ENCODE measurements around the gene KLHL29. TPM values are rescaled to one million over a fixed set of nuclear protein-coding genes. Genes with fewer than 3 reads are reported as not detected.

Gene KLHL29
- total RNA-seq, 2 experiments from 2014 or later: 4.1 to 4.4 TPM

- no peak for ATAC-seq
- no peaks in the 10 kb centered on the region for H3K27me3 Mint-ChIP-seq (ENCODE audit: low read depth)
- POLR2A ChIA-PET: no interaction called here
These were observed 309.4 kb downstream of the KLHL29 start for GRCh38 chr2:23694058-23695045.

GRCh38 chr2:23695214-23695889 is 310.4 kb downstream of the KLHL29 start:
- H3K4me1 Mint-ChIP-seq (ENCODE audit: low read depth): no peaks in the 10 kb centered on the region
- H3K36me3 Mint-ChIP-seq (ENCODE audit: low read depth): no peaks in the 10 kb centered on the region
- POLR2A ChIA-PET: no interaction called here
- H3K27ac Mint-ChIP-seq: no peak overlapping the region
- ATAC-seq (no peak), DNase-seq (no peak)
- H3K27me3 Mint-ChIP-seq (ENCODE audit: low read depth): no peaks in the 10 kb centered on the region
- no peak overlapping the region for H3K4me3 Mint-ChIP-seq
- CTCF ChIA-PET: no interaction called here
- no peaks in the 10 kb centered on the region for H3K9me3 Mint-ChIP-seq (ENCODE audit: insufficient read depth)

More at GRCh38 chr2:23694058-23695045, 309.4 kb downstream of the KLHL29 start:
- Mint-ChIP-seq H3K4me3 (no peak overlapping the region), H3K9me3 (ENCODE audit: insufficient read depth) (no peaks in the 10 kb centered on the region), H3K36me3 (ENCODE audit: low read depth) (no peaks in the 10 kb centered on the region), H3K27ac (no peak overlapping the region), H3K4me1 (ENCODE audit: low read depth) (no peaks in the 10 kb centered on the region)
- CTCF ChIA-PET: no interaction called here
- no peak for DNase-seq

DNA sequence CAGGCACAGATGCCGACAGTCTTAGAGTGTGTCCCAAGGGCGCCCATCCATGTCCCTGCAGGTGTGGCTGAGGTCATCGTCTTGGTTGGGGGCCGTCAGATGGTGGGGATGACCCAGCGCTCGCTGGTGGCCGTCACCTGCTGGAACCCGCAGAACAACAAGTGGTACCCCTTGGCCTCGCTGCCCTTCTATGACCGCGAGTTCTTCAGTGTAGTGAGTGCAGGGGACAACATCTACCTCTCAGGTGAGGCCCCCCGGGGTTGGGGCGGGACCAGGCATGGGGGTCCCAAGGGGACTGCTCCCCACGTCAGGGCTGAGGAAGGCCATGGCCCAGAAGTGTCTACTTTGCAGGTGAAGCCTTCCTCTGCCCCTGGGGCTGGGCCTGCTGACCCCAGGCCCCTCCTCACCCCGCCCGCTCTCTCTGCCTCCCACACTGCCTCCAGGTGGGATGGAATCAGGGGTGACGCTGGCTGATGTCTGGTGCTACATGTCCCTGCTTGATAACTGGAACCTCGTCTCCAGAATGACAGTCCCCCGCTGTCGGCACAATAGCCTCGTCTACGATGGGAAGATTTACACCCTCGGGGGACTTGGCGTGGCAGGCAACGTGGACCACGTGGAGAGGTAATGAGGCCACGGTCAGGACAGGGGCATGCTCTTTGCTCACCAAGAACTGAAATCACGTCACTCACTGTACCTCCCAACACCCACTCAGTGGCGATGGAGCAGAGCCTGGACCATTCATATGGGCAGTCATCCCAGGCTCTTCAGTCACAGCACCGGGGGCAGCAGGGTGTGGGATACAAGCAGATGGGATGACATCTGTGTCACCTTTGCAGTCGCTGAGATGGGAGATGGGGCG is 311.1 kb downstream of the KLHL29 start:
- Mint-ChIP-seq H3K27ac (no peak overlapping the region), H3K27me3 (ENCODE audit: low read depth) (no peaks in the 10 kb centered on the region), H3K36me3 (ENCODE audit: low read depth) (no peaks in the 10 kb centered on the region), H3K4me3 (no peak overlapping the region), H3K9me3 (ENCODE audit: insufficient read depth) (no peaks in the 10 kb centered on the region), H3K4me1 (ENCODE audit: low read depth) (no peaks in the 10 kb centered on the region)
- ChIA-PET CTCF (no interaction called here), POLR2A (no interaction called here)
- DNase-seq: no peak
- ATAC-seq: no peak

DNA sequence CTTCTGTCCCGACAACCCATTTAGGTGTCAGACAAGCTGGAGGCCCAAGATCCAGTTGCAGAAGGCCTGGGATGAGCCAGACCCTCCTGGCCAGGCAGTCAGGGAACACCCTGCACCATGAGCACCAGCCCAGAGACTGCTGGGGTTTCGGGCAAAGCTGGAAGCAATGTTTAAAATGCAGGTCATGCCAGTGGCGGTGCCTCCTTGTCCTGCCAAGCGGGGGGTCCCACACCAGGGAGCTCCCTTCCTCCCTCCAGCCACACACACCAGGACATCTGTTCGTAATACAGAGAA is 311.7 kb downstream of the KLHL29 start:
- Mint-ChIP-seq H3K27me3 (ENCODE audit: low read depth) (no peaks in the 10 kb centered on the region), H3K4me3 (no peak overlapping the region), H3K36me3 (ENCODE audit: low read depth) (no peaks in the 10 kb centered on the region), H3K9me3 (ENCODE audit: insufficient read depth) (no peaks in the 10 kb centered on the region), H3K4me1 (ENCODE audit: low read depth) (no peaks in the 10 kb centered on the region), H3K27ac (no peak overlapping the region)
- ChIA-PET CTCF (no interaction called here), POLR2A (no interaction called here)
- DNase-seq (no peak), ATAC-seq (no peak)

GRCh38 chr2:23697256-23698075 is 312.5 kb downstream of the KLHL29 start:
- Mint-ChIP-seq H3K27ac (no peak overlapping the region), H3K9me3 (ENCODE audit: insufficient read depth) (no peaks in the 10 kb centered on the region), H3K27me3 (ENCODE audit: low read depth) (no peaks in the 10 kb centered on the region), H3K36me3 (ENCODE audit: low read depth) (no peaks in the 10 kb centered on the region), H3K4me1 (ENCODE audit: low read depth) (no peaks in the 10 kb centered on the region), H3K4me3 (no peak overlapping the region)
- ChIA-PET POLR2A (no interaction called here), CTCF (no interaction called here)
- no peak for ATAC-seq
- no peak for DNase-seq

GRCh38 chr2:23698116-23698693 is 313.2 kb downstream of the KLHL29 start:
- Mint-ChIP-seq H3K4me3 (no peak overlapping the region), H3K27ac (no peak overlapping the region), H3K27me3 (ENCODE audit: low read depth) (no peaks in the 10 kb centered on the region), H3K36me3 (ENCODE audit: low read depth) (no peaks in the 10 kb centered on the region), H3K9me3 (ENCODE audit: insufficient read depth) (no peaks in the 10 kb centered on the region), H3K4me1 (ENCODE audit: low read depth) (no peaks in the 10 kb centered on the region)
- ATAC-seq (no peak), DNase-seq (no peak)
- ChIA-PET CTCF (no interaction called here), POLR2A (no interaction called here)

DNA sequence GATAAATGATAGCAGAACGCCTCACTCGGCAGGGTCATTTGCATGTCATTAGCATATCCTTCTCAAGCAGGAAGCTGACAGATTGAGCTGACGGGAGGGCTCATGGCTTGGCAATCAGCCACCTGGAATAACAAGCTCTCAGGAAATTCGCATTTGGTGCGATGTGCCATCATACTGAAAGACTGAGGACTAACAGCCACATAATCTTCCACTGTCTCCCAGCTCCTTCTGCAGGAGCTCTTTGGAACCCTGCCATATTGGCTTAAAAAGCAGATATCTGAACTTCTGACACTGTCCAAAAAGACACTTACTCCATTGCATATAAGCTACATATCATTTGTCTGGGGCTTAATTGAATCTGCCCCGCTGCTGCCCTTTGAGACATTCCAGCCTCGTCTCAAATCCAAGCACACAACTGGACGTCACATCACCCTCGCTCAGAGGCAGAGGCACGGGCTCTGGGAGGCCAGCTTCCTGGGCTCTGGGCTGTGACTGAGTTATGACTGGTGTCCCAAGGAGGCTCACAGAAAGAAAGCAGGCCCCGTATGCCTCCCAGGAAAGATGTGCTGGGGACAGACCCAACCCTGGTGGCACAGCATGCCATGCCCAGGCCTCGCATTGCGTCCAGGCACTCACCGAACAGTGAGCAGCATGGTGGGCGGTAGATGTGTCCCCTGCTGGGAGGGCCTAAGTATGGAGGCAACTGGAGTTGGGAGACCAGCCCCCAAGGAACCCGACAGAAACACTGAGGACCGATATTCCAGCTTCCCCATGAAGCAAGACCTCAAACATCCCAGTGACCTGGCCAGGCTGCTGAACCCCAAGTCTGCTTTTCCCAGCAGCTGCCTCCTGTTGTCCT is 314.0 kb downstream of the KLHL29 start:
- CTCF ChIA-PET: no interaction called here
- no peak for ATAC-seq
- H3K4me3 Mint-ChIP-seq: no peak overlapping the region
- H3K4me1 Mint-ChIP-seq (ENCODE audit: low read depth): no peaks in the 10 kb centered on the region
- POLR2A ChIA-PET: no interaction called here
- H3K27me3 Mint-ChIP-seq (ENCODE audit: low read depth): no peaks in the 10 kb centered on the region
- no peaks in the 10 kb centered on the region for H3K36me3 Mint-ChIP-seq (ENCODE audit: low read depth)
- no peaks in the 10 kb centered on the region for H3K9me3 Mint-ChIP-seq (ENCODE audit: insufficient read depth)
- no peak for DNase-seq
- H3K27ac Mint-ChIP-seq: no peak overlapping the region

- ChIA-PET CTCF (no interaction called here), POLR2A (no interaction called here)
- no peak for ATAC-seq
- Mint-ChIP-seq H3K36me3 (ENCODE audit: low read depth) (no peaks in the 10 kb centered on the region), H3K27me3 (ENCODE audit: low read depth) (no peaks in the 10 kb centered on the region), H3K9me3 (ENCODE audit: insufficient read depth) (no peaks in the 10 kb centered on the region), H3K27ac (no peak overlapping the region), H3K4me3 (no peak overlapping the region), H3K4me1 (ENCODE audit: low read depth) (no peaks in the 10 kb centered on the region)
- no peak for DNase-seq
These were observed 314.6 kb downstream of the KLHL29 start for GRCh38 chr2:23699580-23699925.

- no peak overlapping the region for H3K27ac Mint-ChIP-seq
- ChIA-PET CTCF (no interaction called here), POLR2A (no interaction called here)
- ATAC-seq: no peak
- no peaks in the 10 kb centered on the region for H3K36me3 Mint-ChIP-seq (ENCODE audit: low read depth)
- H3K4me3 Mint-ChIP-seq: no peak overlapping the region
- no peaks in the 10 kb centered on the region for H3K4me1 Mint-ChIP-seq (ENCODE audit: low read depth)
- DNase-seq: no peak
- no peaks in the 10 kb centered on the region for H3K9me3 Mint-ChIP-seq (ENCODE audit: insufficient read depth)
- H3K27me3 Mint-ChIP-seq (ENCODE audit: low read depth): no peaks in the 10 kb centered on the region
These were observed 315.6 kb downstream of the KLHL29 start for GRCh38 chr2:23700627-23701026.

DNA sequence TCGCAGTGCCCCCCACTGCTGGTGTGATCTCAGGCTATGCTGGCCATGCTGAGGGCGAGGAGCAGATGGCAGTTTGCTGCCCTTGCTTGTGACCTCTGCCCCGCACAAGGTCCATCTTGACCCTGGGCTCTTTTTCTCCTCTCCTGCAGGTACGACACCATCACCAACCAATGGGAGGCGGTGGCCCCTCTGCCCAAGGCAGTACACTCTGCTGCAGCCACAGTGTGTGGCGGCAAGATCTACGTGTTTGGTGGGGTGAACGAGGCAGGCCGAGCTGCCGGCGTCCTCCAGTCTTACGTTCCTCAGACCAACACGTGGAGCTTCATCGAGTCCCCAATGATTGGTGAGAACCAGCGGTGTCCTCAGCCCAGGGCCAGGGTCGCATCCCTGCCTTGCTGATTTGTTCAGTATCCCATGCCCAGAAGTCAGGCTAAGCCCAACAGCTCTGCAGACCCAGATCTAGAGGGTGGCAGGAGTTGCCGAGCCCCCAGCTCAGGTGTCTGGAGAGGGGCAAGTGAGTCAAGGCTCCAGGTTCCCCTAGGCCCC is 318.1 kb downstream of the KLHL29 start:
- Mint-ChIP-seq H3K4me1 (ENCODE audit: low read depth) (no peaks in the 10 kb centered on the region), H3K27ac (no peak overlapping the region), H3K9me3 (ENCODE audit: insufficient read depth) (no peaks in the 10 kb centered on the region), H3K4me3 (no peak overlapping the region), H3K27me3 (ENCODE audit: low read depth) (no peaks in the 10 kb centered on the region), H3K36me3 (ENCODE audit: low read depth) (peaks cover 3% of the 10 kb centered on the region)
- no peak for ATAC-seq
- CTCF ChIA-PET: no interaction called here
- POLR2A ChIA-PET: no interaction called here
- DNase-seq: no peak
